ENCODE measurements around the gene OSBP2. TPM values are rescaled to one million over a fixed set of nuclear protein-coding genes. Genes with fewer than 3 reads are reported as not detected.

OSBP2 gene
- total RNA-seq, 2 experiments from 2014 or later, result 0.40 to 0.63 TPM

GRCh38 chr22:30780026-30780425 lies 85.4 kb downstream of the OSBP2 start:
- ChIA-PET CTCF (no interaction called here), POLR2A (no interaction called here)

DNA sequence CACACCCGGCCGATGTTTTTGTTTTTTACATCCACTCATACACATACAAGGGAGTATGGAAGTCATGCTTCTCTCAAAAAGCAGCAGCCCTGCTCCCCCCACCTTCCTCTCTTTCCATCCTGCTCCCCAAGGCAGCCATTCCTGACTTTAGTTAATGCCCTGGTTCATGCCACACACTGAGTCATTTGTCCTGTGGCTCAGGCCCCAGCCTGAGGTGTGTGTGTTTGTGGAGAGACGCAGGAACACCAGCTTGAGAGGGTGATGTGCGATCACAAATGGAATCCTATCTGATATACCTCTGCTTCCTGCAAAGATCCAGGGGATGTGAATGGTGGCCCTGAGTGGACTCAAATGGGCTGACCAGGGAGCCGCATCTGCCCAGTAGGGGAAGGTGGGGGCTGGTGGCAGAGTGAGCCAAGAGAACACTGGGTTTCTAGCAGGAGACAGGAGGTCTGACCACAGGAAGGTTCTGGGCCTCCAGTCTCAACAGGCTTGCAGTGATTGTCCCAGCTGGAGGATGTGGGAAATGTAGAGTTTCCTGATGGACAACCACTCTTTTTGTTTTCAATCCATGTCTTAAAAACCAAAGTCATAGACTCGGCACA lies 86.7 kb downstream of the OSBP2 start:
- POLR2A ChIA-PET, result no interaction called here
- CTCF ChIA-PET, result no interaction called here

- POLR2A ChIA-PET, result no interaction called here
- CTCF ChIA-PET, result interaction anchor here (0.6 kb wide), 1 partner anchor 381 kb away, joined by 3 read pairs; no protein-coding TSS in a partner anchor
Observed at GRCh38 chr22:30782613-30783012, 87.9 kb downstream of the OSBP2 start.

DNA sequence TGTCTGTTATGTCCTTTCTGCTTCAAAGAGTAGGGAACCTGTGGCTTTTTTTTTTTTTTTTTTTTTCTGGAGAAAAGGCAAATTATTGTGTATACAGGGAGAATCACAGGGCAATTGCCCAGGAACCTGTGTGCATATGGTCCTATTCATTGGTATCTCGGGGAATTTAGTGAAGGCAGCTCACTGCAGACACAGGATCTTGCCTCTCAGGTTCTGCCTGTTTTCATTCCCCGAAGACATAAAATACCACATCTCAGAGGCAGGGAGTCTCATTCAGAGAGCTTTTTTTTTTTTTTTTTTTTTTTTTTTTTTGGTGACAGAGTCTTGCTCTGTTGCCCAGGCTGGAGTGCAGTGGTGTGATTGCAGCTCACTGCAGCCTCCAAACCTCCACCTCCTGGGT lies 88.3 kb downstream of the OSBP2 start:
- POLR2A ChIA-PET, result no interaction called here
- CTCF ChIA-PET, result interaction anchor here (0.6 kb wide), 2 partner anchors 381 to 820 kb away, joined by 3 to 5 read pairs; no protein-coding TSS in a partner anchor

- ChIA-PET CTCF (no interaction called here), POLR2A (no interaction called here)
Observed at GRCh38 chr22:30785527-30785926, 90.9 kb downstream of the OSBP2 start.

DNA sequence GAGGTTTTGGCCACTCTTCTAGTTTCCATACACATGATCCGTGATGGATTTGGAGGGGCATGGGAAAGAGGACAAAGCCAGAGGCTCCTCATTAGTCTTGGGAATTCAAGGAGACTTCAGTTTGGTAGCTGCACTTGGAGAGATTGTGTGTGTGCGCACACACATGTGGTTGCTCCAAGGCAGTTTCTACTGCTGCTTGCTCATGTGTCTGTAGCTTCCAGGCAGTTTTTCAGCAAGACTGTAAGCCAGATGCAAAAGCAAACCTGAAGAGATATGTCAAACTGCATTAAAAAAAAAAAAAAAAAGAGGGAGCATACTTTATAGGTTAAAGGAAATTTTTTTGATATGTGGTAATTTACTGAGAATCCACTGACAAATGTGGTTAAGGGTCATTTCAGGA lies 95.7 kb downstream of the OSBP2 start:
- CTCF ChIA-PET, result no interaction called here

GRCh38 chr22:30792456-30792855 lies 97.8 kb downstream of the OSBP2 start:
- CTCF ChIA-PET, result interaction anchor here (0.6 kb wide), 1 partner anchor 477 kb away, joined by 6 read pairs; no protein-coding TSS in a partner anchor
- POLR2A ChIA-PET, result no interaction called here

More for the DNA sequence above, 95.7 kb downstream of the OSBP2 start:
- POLR2A ChIA-PET, result no interaction called here

- ChIA-PET CTCF (no interaction called here), POLR2A (no interaction called here)
Observed at GRCh38 chr22:30795118-30795517, 100.4 kb downstream of the OSBP2 start.

DNA sequence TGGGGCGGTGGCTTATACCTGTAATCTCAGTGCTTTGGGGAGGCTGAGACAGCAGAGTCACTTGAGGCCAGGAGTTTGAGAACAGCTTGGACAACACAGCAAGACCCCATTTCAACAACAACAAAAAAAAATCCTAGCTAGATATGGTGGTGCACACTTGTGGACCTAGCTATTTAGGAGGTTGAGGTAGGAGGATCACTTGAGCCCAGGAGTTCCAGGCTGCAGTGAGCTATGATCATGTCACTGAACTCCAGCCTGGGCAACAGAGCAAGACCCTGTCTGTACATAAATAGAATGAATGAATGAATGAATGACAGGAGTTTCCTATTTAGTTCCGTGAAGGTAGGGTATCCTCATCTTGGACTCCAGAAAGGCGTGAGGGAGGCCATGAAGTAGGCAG lies 107.0 kb downstream of the OSBP2 start:
- POLR2A ChIA-PET, result no interaction called here

GRCh38 chr22:30802202-30803166 lies 107.8 kb downstream of the OSBP2 start:
- CTCF ChIA-PET, result no interaction called here

More for the DNA sequence above, 107.0 kb downstream of the OSBP2 start:
- CTCF ChIA-PET, result no interaction called here

DNA sequence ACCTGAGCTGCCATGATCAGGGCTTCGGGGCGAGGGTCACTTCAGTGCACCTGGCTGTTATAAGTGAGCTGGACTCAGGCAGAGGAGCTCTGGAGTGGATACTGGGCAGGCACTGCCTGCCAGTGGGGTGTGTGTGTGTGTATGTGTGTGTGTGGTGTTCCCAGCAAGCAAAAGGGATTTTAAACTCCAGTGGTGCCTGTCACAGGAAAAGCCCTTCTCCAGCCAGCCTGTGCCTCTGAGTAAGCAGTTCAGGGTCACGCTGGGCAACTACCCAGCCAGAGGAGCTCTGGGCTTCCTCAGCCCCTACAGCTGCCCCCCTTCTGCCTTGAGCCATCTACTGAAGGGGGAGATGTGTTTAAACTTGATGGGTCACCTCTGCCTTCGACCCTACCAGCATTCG lies 109.0 kb downstream of the OSBP2 start:
- POLR2A ChIA-PET, result no interaction called here
- CTCF ChIA-PET, result no interaction called here

More at GRCh38 chr22:30802202-30803166, 107.8 kb downstream of the OSBP2 start:
- POLR2A ChIA-PET, result no interaction called here

DNA sequence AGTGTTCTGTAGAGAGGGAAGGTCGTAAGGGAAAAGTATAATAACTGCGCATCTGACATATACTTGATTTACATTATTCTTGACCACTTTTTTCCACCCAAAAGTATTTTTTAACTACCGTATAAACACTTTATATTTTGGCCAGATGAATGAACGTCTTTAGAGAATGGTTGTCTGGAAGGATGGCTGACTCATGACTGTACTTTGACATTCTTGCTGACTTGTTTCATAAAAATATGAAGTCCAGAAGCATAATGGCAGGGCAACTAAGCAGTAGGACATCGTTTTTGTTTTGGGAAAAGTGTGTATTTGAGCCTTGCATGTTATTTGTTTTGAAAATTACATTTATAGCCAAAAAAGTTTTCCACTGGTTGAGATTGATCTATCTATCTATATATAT lies 110.0 kb downstream of the OSBP2 start:
- ChIA-PET POLR2A (no interaction called here), CTCF (interaction anchor here (0.6 kb wide), 1 partner anchor 293 kb away, joined by 3 read pairs; no protein-coding TSS in a partner anchor)

- ChIA-PET POLR2A (no interaction called here), CTCF (no interaction called here)
Observed at GRCh38 chr22:30806391-30806861, 111.8 kb downstream of the OSBP2 start.

DNA sequence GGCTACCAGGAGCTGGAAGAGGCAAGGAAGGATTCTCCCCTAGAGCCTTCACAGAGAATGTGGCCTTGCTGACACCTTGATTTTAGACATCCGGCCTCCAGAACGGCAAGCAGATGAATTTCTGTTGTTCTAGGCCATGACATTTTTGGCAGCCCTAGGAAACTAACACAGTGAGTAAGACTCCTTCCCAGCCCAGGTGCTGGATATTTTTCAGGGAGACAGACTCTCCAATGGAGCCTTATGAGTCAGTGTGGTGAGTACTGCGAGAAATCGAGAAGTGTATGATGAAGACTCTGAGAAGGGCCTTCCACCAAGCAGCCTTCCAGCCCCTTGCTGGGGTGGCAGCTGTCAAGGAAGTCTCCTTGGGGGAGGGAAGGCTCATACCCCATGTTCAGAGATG lies 114.4 kb downstream of the OSBP2 start:
- ChIA-PET POLR2A (no interaction called here), CTCF (no interaction called here)

DNA sequence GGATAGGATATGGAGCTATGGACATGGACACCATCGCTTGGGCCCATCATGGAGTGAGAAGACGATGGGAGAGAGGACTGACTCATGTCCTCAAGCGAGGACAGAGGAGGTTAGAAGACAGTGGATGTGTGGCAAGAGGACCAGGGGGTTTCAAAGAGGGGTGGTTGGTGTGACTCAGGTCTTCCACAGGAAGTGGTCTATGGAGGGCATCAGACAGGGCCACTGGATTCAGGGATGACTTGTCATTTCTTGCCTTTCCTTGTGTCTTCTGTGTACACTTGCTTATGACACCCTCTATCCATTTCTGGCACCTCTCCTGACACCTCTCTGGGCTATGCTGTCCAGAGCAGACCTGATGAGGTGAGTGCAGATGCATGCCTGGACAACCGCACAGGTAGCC lies 115.4 kb downstream of the OSBP2 start:
- ChIA-PET POLR2A (no interaction called here), CTCF (no interaction called here)

DNA sequence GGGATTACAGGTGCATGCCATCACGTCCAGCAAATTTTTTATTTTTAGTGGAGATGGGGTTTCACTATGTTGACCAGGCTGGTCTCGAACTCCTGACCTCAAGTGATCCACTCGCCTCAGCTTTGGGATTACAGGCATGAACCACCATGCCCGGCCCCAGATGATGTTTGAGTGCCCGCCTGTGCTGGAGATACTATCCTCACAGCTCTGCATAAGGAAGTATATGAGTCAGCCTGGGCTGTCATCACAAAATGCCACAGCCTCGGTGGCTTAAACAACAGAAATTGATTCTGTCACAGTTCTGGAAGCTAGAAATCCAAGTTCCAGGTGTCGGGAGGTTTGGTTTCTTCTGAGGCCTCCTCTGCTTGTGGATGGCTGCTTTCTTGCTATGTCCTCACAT lies 119.3 kb downstream of the OSBP2 start:
- ChIA-PET POLR2A (no interaction called here), CTCF (no interaction called here)

GRCh38 chr22:30816413-30816812 lies 121.7 kb downstream of the OSBP2 start:
- ChIA-PET POLR2A (no interaction called here), CTCF (no interaction called here)

DNA sequence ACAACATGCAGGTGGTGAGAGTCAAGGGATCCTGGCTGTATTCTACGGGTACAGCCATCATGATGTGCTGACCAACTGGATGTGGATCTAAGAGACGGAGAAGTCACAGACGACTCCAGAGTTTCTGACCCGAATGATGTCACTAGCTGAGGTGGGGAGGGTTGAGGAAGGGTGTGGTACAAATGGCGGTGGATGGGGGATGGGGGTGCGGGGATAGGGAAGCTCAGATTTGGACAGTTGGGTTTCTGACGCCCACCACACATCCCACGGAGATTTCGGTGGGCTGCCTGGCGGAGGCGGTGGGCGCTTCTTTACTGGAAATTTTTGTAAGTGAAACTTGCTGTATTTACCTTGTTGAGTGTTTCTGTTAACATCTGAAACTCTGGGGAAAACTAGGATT lies 126.7 kb downstream of the OSBP2 start:
- POLR2A ChIA-PET, result no interaction called here
- CTCF ChIA-PET, result no interaction called here

GRCh38 chr22:30821863-30822215 lies 127.2 kb downstream of the OSBP2 start:
- ChIA-PET POLR2A (no interaction called here), CTCF (no interaction called here)

DNA sequence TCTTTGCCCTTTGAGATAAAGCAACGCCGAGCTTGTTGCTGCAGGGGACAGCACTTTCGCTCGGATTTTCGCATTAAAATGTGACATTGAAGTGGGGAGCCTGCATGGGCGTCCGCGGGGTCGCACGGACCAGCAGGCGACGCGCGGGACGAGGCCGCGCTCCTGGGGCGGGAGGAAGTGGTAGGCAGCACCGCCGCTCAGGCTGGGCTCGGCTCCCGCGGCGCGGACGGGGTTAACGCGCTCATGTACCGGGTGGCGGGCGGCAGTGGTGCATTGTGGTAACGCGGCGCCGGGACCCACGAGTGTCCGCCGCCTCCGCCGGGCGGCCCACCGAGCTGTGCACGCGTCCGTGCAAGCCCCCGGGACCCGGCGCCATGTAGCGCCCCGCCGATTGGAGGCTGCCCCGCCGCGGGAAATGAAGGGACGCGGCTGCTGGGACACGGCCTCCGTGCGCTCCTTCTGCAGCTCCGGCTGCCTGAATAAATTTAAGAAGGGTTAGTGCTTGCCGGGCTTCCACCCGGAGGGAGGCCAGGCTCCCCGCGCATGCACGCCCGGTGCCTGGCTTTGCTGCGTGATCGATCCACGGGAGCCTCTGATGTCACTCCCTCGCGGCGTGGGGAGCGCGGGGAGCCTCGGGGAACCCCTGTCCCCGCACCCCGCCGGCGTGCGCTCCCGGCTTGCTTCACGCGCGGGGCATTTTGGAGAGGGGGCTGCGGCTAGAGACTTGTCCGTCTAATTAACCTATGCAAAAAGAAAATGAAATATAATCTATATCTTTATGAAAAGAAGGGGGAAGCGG lies 127.7 kb downstream of the OSBP2 start:
- POLR2A ChIA-PET, result no interaction called here
- CTCF ChIA-PET, result no interaction called here

DNA sequence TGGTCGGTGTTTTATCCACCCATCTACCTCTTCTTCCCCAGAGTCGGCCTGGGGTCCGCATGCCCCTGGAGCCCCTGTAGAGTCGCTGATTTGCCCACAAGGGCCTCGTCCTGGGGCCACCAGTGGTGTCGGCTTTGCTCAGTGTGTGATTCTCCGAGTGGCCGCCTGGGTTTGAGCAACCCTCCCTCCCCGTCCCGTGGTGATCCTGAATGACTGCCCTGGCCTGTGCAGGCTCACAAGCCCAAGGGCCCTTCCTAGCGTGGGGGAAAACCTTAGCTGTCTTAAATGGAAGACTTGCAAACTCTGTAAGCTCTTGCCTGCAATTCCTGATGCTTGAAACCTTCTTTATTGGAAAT lies 128.3 kb downstream of the OSBP2 start:
- ChIA-PET CTCF (no interaction called here), POLR2A (no interaction called here)

Measured in activated CD8-positive, alpha-beta memory T cell treated with anti-CD3 and anti-CD28 coated beads for 36 hours (primary cell).